IMR-90 (cell line): Measurements from ENCODE around the gene SEC16A. TPM values are rescaled to one million over a fixed set of nuclear protein-coding genes. Genes with fewer than 3 reads are reported as not detected.

Experiments used
- ATAC-seq: fragments of 200-7000 bp; cut with Tn5 transposase; 2 replicates; pipeline ENCODE4 v1.9.1; 2020; ENCODE audit warnings: low read depth, mild to moderate bottlenecking, moderate library complexity
- BruUV-seq: library from RNA; stranded (reverse); fragments of 400-500 nt; replicated peaks from 2 replicates; lab custom pipeline; 2021; lab: Mats Ljungman, UMichigan
- CTCF ChIA-PET: fragments of 300-600 bp; formaldehyde crosslinking; extraction: SDS; loops from one replicate; lab custom pipeline; 2021; ENCODE audit warnings: antibody characterized with exemption; lab: Yijun Ruan, JAX
- POLR2A ChIA-PET: fragments of 300-600 bp; sonication (Branson Sonifier 250); formaldehyde crosslinking; loops from one replicate; lab custom pipeline; 2022; ENCODE audit warnings: antibody characterized with exemption; ENCODE audit not compliant: unreplicated experiment; lab: Charles Lee
- DNase-seq: peaks from one replicate; pipeline ENCODE4 v3.0.0; 2013
- H2AFZ ChIP-seq: replicated peaks from 2 replicates; pipeline ENCODE3; 2013; ENCODE audit warnings: low read length, mild to moderate bottlenecking; ENCODE audit not compliant: poor library complexity
- H2AK5ac ChIP-seq: 2 replicates; pipeline ENCODE4 v1.6.1; 2013; ENCODE audit warnings: low read depth, low read length, inconsistent platforms
- H2AK9ac ChIP-seq: replicated peaks from 2 replicates; pipeline ENCODE3; 2013; ENCODE audit warnings: mild to moderate bottlenecking, low read depth, low read length, moderate library complexity; ENCODE audit not compliant: poor library complexity
- H2BK120ac ChIP-seq: 2 replicates; pipeline ENCODE4 v1.6.1; 2013; ENCODE audit warnings: low read depth, low read length, inconsistent platforms
- H2BK15ac ChIP-seq: 3 replicates; pipeline ENCODE4 v1.6.1; 2013; ENCODE audit warnings: low read depth, low read length, inconsistent platforms
- H2BK20ac ChIP-seq: 2 replicates; pipeline ENCODE4 v1.6.1; 2013; ENCODE audit warnings: low read depth, mild to moderate bottlenecking, inconsistent platforms, low read length, moderate library complexity
- H2BK5ac ChIP-seq: 2 replicates; pipeline ENCODE4 v1.6.1; 2013; ENCODE audit warnings: mild to moderate bottlenecking, low read depth, low read length, inconsistent platforms; ENCODE audit not compliant: poor library complexity, severe bottlenecking
- H3K14ac ChIP-seq: replicated peaks from 2 replicates; pipeline ENCODE4 v1.6.1; 2013; ENCODE audit warnings: low read depth, low read length, inconsistent platforms
- H3K18ac ChIP-seq: 2 replicates; pipeline ENCODE4 v1.6.1; 2013; ENCODE audit warnings: low read depth, low read length, control low read depth
- H3K23ac ChIP-seq: 2 replicates; pipeline ENCODE4 v1.6.1; 2013; ENCODE audit warnings: low read depth, low read length, inconsistent platforms
- H3K27ac ChIP-seq: 2 replicates; pipeline ENCODE4 v1.5.1; 2013; ENCODE audit warnings: mild to moderate bottlenecking, control low read depth, low read length; ENCODE audit not compliant: insufficient read depth
- H3K27me3 ChIP-seq: 2 replicates; pipeline ENCODE4 v1.6.1; 2013; ENCODE audit warnings: low read length; ENCODE audit not compliant: control insufficient read depth, insufficient read depth
- H3K36me3 ChIP-seq: 2 replicates; pipeline ENCODE4 v1.6.1; 2013; ENCODE audit warnings: low read length, mixed read lengths; ENCODE audit not compliant: control insufficient read depth, insufficient read depth
- H3K4ac ChIP-seq: 2 replicates; pipeline ENCODE4 v1.6.1; 2013; ENCODE audit warnings: low read depth, low read length, inconsistent platforms
- H3K4me1 ChIP-seq: 2 replicates; pipeline ENCODE4 v1.6.1; 2013; ENCODE audit warnings: low read length, mixed read lengths; ENCODE audit not compliant: control insufficient read depth, insufficient read depth
- H3K4me2 ChIP-seq: 2 replicates; pipeline ENCODE4 v1.6.1; 2013; ENCODE audit warnings: low read depth, mild to moderate bottlenecking, control low read depth, low read length, moderate library complexity
- H3K4me3 ChIP-seq: 2 replicates; pipeline ENCODE4 v1.5.1; 2013; ENCODE audit warnings: low read depth, mild to moderate bottlenecking, control low read depth, low read length, moderate library complexity; ENCODE audit not compliant: insufficient read depth
- H3K56ac ChIP-seq: 2 replicates; pipeline ENCODE4 v1.6.1; 2013; ENCODE audit warnings: low read length, inconsistent platforms; ENCODE audit not compliant: insufficient read depth; ENCODE audit errors: extremely low read depth
- H3K79me1 ChIP-seq, 2 experiments: 2 replicates each; pipeline ENCODE4 v1.6.1; 2013; ENCODE audit warnings: low read length in 2 of 2, inconsistent platforms in 1 of 2, low read depth in 1 of 2
- H3K9ac ChIP-seq: 2 replicates; pipeline ENCODE4 v1.6.1; 2013; ENCODE audit warnings: low read depth, low read length, control low read depth
- H3K9me1 ChIP-seq: 2 replicates; pipeline ENCODE4 v1.6.1; 2013; ENCODE audit warnings: low read length, inconsistent platforms; ENCODE audit not compliant: insufficient read depth
- H3K9me3 ChIP-seq: 2 replicates; pipeline ENCODE4 v1.6.1; 2013; ENCODE audit warnings: low read length; ENCODE audit not compliant: control insufficient read depth, insufficient read depth
- H4K20me1 ChIP-seq: 2 replicates; pipeline ENCODE4 v1.6.1; 2013; ENCODE audit warnings: low read length, inconsistent platforms; ENCODE audit not compliant: insufficient read depth
- H4K5ac ChIP-seq: 2 replicates; pipeline ENCODE4 v1.6.1; 2013; ENCODE audit warnings: mild to moderate bottlenecking, low read depth, low read length, control low read depth
- H4K8ac ChIP-seq, 2 experiments: 2 replicates each; pipeline ENCODE4 v1.6.1; 2013; ENCODE audit warnings: low read depth in 2 of 2, low read length in 2 of 2, control low read depth in 1 of 2, inconsistent platforms in 1 of 2
- H4K91ac ChIP-seq: 2 replicates; pipeline ENCODE4 v1.6.1; 2013; ENCODE audit warnings: low read depth, low read length, inconsistent platforms; ENCODE audit not compliant: insufficient read depth
- BHLHE40 ChIP-seq: fragments of 150-350 bp; IDR thresholded peaks from 2 replicates; pipeline ENCODE4 v1.6.1; 2016; ENCODE audit warnings: mild to moderate bottlenecking, low read depth, low read length
- CEBPB ChIP-seq: IDR thresholded peaks from 2 replicates; pipeline ENCODE4 v1.6.1; 2012; ENCODE audit warnings: low read depth, low read length, improper control_type of control experiment
- CHD1 ChIP-seq: IDR thresholded peaks from 2 replicates; pipeline ENCODE4 v1.6.1; 2012; ENCODE audit warnings: low read depth, low read length, improper control_type of control experiment
- FOS ChIP-seq: fragments of 150-350 bp; IDR thresholded peaks from 2 replicates; pipeline ENCODE4 v1.6.1; 2016; ENCODE audit warnings: low read depth, low read length
- MAFK ChIP-seq: IDR thresholded peaks from 2 replicates; pipeline ENCODE4 v1.6.1; 2012; ENCODE audit warnings: low read depth, low read length, improper control_type of control experiment
- MAZ ChIP-seq: IDR thresholded peaks from 2 replicates; pipeline ENCODE4 v1.6.1; 2012; ENCODE audit warnings: low read depth, mild to moderate bottlenecking, low read length, improper control_type of control experiment, moderate library complexity, borderline replicate concordance
- MXI1 ChIP-seq: IDR thresholded peaks from 2 replicates; pipeline ENCODE4 v1.6.1; 2012; ENCODE audit warnings: low read depth, mild to moderate bottlenecking, low read length, moderate library complexity, borderline replicate concordance
- NFE2L2 ChIP-seq: fragments of 150-350 bp; IDR thresholded peaks from 2 replicates; pipeline ENCODE4 v1.6.1; 2016; ENCODE audit warnings: low read depth, mild to moderate bottlenecking, low read length
- POLR2A ChIP-seq: IDR thresholded peaks from 2 replicates; pipeline ENCODE4 v1.6.1; 2012; ENCODE audit warnings: mild to moderate bottlenecking, low read depth, low read length
- RAD21 ChIP-seq: IDR thresholded peaks from 2 replicates; pipeline ENCODE4 v1.6.1; 2012; ENCODE audit warnings: low read length, improper control_type of control experiment
- RCOR1 ChIP-seq: IDR thresholded peaks from 2 replicates; pipeline ENCODE4 v1.6.1; 2012; ENCODE audit warnings: mild to moderate bottlenecking, low read length, improper control_type of control experiment; ENCODE audit not compliant: insufficient replicate concordance
- RFX5 ChIP-seq: IDR thresholded peaks from 2 replicates; pipeline ENCODE4 v1.8.0; 2012; ENCODE audit warnings: low read depth, mild to moderate bottlenecking, low read length, moderate library complexity
- SMC3 ChIP-seq: fragments of 150-350 bp; IDR thresholded peaks from 2 replicates; pipeline ENCODE4 v1.6.1; 2016; ENCODE audit warnings: low read depth, mild to moderate bottlenecking, antibody characterized with exemption, low read length, moderate library complexity
- WGBS, 2 experiments: methylation state at CpG; one replicate each; pipeline versions ENCODE4 v1.1.5 to v1.1.7; 2013; ENCODE audit warnings: missing lambda C conversion rate in 2 of 2; ENCODE audit not compliant: insufficient read length in 1 of 2; ENCODE audit errors: extremely low coverage in 2 of 2; 5-methylcytosine and 5-hydroxymethylcytosine counted together
- dilution Hi-C: fragments of 300-500 bp; cut with HindIII; formaldehyde crosslinking; loops from one replicate; pipeline ENCODE4 v1.14.3; 2018; ENCODE audit warnings: low sequenced_read_pairs; ENCODE audit not compliant: unreplicated experiment
- in situ Hi-C: fragments of 300-500 bp; cut with MboI; formaldehyde crosslinking; loops from 3 replicates; pipeline ENCODE4 v1.14.3; 2019; ENCODE audit warnings: low sequenced_read_pairs, inconsistent platforms, mixed read lengths
- intact Hi-C: fragments of 100-400 bp; cut with micrococcal nuclease; formaldehyde crosslinking; loops from 2 replicates; pipeline ENCODE4 v1.10.0; 2022
- polyA plus RNA-seq, 3 experiments: library from polyadenylated mRNA; depleted of rRNA; stranded (reverse); fragments of >200 nt; gene quantifications; 2 replicates each; pipeline ENCODE4 v1.2.3, GENCODE V29; 2012; ENCODE audit warnings: low replicate concordance in 1 of 3
- total RNA-seq: library from RNA; depleted of rRNA; stranded (reverse); fragments of >200 nt; gene quantifications from 2 replicates; pipeline ENCODE4 v1.2.3, GENCODE V29; 2012
- TF ChIP-seq, protein P1 (sequence below): conservative IDR thresholded peaks from 2 replicates; pipeline ENCODE4 v1.5.1; 2012; ENCODE audit warnings: mild to moderate bottlenecking, low read depth, low read length, improper control_type of control experiment
- TF ChIP-seq, protein P2 (sequence below): fragments of 150-350 bp; IDR thresholded peaks from 2 replicates; pipeline ENCODE4 v1.6.1; 2016; ENCODE audit warnings: low read depth, mild to moderate bottlenecking, low read length, moderate library complexity, borderline replicate concordance
- TF ChIP-seq, protein P3 (sequence below): fragments of 150-350 bp; IDR thresholded peaks from 2 replicates; pipeline ENCODE4 v1.6.1; 2017; ENCODE audit warnings: mild to moderate bottlenecking, antibody characterized with exemption, low read length, low read depth

Gene SEC16A
- total and polyA plus RNA-seq, 2 of the 4 experiments (the other 2 are of a cell fraction): 12.2 to 48.1 TPM

DNA sequence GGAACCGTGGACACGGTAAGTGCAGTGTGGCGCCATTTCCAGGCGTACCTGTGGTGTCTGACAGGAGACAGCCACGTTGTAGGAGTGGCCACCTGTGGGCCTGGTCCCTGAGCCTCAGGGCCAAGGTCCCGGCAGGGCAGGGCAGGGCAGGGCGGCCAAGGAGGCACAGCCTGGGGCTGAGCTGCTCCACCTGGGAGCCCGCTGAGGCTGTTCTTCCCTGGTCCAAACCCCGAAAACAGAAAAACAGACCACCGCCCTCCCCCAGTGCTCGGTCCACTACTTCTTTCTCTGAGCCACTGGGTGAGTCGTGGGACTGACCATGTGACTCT lies 63.8 kb downstream of the SEC16A start:
- Histone ChIP-seq H3K18ac (no peak overlapping the region), H3K27ac (no peak overlapping the region), H3K56ac (no peak overlapping the region), H3K9me1 (peaks cover 4% of the 10 kb centered on the region; the same call in 1 of the 2 replicates), H3K4me3 (no peak overlapping the region), H3K79me1 (peaks cover 3 to 23% of the 10 kb centered on the region in 2 experiments; a peak in 2 of 4 replicates), H3K4ac (no peak overlapping the region), H2AFZ (no peak overlapping the region), H2AK5ac (no peak overlapping the region), H2BK5ac (no peak overlapping the region), H4K8ac (no peak overlapping the region), H3K4me2 (no peak overlapping the region), H2BK20ac (no peak overlapping the region), H2AK9ac (peak overlapping the region; percentile 13), H3K9me3 (no peaks in the 10 kb centered on the region), H2BK15ac (no peak overlapping the region), H3K23ac (no peak overlapping the region), H3K4me1 (no peaks in the 10 kb centered on the region), H3K27me3 (no peaks in the 10 kb centered on the region), H2BK120ac (no peak overlapping the region), H4K5ac (no peak overlapping the region), H3K9ac (no peak overlapping the region), H3K14ac (no peak overlapping the region), H3K36me3 (peaks cover 81% of the 10 kb centered on the region), H4K91ac (no peak overlapping the region), H4K20me1 (no peaks in the 10 kb centered on the region)
- intact Hi-C loops: no loop called here
- no peak for TF ChIP-seq MXI1
- TF ChIP-seq, protein P1, sequence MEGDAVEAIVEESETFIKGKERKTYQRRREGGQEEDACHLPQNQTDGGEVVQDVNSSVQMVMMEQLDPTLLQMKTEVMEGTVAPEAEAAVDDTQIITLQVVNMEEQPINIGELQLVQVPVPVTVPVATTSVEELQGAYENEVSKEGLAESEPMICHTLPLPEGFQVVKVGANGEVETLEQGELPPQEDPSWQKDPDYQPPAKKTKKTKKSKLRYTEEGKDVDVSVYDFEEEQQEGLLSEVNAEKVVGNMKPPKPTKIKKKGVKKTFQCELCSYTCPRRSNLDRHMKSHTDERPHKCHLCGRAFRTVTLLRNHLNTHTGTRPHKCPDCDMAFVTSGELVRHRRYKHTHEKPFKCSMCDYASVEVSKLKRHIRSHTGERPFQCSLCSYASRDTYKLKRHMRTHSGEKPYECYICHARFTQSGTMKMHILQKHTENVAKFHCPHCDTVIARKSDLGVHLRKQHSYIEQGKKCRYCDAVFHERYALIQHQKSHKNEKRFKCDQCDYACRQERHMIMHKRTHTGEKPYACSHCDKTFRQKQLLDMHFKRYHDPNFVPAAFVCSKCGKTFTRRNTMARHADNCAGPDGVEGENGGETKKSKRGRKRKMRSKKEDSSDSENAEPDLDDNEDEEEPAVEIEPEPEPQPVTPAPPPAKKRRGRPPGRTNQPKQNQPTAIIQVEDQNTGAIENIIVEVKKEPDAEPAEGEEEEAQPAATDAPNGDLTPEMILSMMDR: no peak
- no peak for TF ChIP-seq RFX5
- no peak for TF ChIP-seq NFE2L2
- no peak for TF ChIP-seq POLR2A
- no peak for TF ChIP-seq RAD21
- TF ChIP-seq CHD1: no peak
- TF ChIP-seq FOS: no peak
- TF ChIP-seq SMC3: no peak
- no peak for TF ChIP-seq MAFK
- TF ChIP-seq CEBPB: no peak
- TF ChIP-seq RCOR1: no peak
- TF ChIP-seq, protein P2, sequence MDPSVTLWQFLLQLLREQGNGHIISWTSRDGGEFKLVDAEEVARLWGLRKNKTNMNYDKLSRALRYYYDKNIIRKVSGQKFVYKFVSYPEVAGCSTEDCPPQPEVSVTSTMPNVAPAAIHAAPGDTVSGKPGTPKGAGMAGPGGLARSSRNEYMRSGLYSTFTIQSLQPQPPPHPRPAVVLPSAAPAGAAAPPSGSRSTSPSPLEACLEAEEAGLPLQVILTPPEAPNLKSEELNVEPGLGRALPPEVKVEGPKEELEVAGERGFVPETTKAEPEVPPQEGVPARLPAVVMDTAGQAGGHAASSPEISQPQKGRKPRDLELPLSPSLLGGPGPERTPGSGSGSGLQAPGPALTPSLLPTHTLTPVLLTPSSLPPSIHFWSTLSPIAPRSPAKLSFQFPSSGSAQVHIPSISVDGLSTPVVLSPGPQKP: no peak
- TF ChIP-seq, protein P3, sequence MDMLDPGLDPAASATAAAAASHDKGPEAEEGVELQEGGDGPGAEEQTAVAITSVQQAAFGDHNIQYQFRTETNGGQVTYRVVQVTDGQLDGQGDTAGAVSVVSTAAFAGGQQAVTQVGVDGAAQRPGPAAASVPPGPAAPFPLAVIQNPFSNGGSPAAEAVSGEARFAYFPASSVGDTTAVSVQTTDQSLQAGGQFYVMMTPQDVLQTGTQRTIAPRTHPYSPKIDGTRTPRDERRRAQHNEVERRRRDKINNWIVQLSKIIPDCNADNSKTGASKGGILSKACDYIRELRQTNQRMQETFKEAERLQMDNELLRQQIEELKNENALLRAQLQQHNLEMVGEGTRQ: no peak
- TF ChIP-seq BHLHE40: no peak
- no peak for TF ChIP-seq MAZ
- no TSS peak for BruUV-seq
- in situ Hi-C loops: no loop called here
- no peak for ATAC-seq
- POLR2A ChIA-PET: interaction anchor here (0.6 kb wide), 1 partner anchor 8 kb away, joined by 9 read pairs; no protein-coding TSS in a partner anchor
- dilution Hi-C loops: no loop called here
- WGBS, 2 experiments: 100% methylated on average over 2 of the region's 12 CpGs; no CpG with 5 or more reads in 1 of the 2 experiments
- CTCF ChIA-PET: no interaction called here
- no peak for DNase-seq
